GM21723 (cell line): ENCODE data around the gene ERVV-1.
"Not testable (repeated sequence)": the region's sequence is repeated elsewhere in the genome, so short reads cannot be mapped to it uniquely, and the experiment has no call there.

ENCODE experiments used
- ATAC-seq: cut with Tn5 transposase; IDR thresholded peaks from one replicate; pipeline ENCODE4 v1.9.1; 2021; ENCODE audit warnings: mild to moderate bottlenecking, moderate library complexity; ENCODE audit not compliant: unreplicated experiment

The ERVV-1 gene

GRCh38 chr19:53013621-53014020 is at the start of gene ERVV-1:
ERVV-1 (plus strand) TSS chr19:53013921; CDS start chr19:53014091, 170 bp downstream.
- ATAC-seq, result no peak

- ATAC-seq, result no peak
Measured at GRCh38 chr19:52967772-52968171, 45.9 kb upstream of the ERVV-1 start.

GRCh38 chr19:52981329-52981728 is 32.4 kb upstream of the ERVV-1 start:
- no peak for ATAC-seq

- ATAC-seq, result not testable (repeated sequence)
Measured at GRCh38 chr19:52983167-52983566, 30.6 kb upstream of the ERVV-1 start.

GRCh38 chr19:52987221-52987620 is 26.5 kb upstream of the ERVV-1 start:
- no peak for ATAC-seq

- no peak for ATAC-seq
Measured at GRCh38 chr19:52988506-52988905, 25.2 kb upstream of the ERVV-1 start.

- ATAC-seq, result no peak
Measured at GRCh38 chr19:52990759-52991418, 22.8 kb upstream of the ERVV-1 start.

- no peak for ATAC-seq
Measured at GRCh38 chr19:52991484-52991883, 22.2 kb upstream of the ERVV-1 start.

- no peak for ATAC-seq
Measured at GRCh38 chr19:52992109-52993004, 21.4 kb upstream of the ERVV-1 start.

- ATAC-seq, result no peak
Measured at GRCh38 chr19:52993342-52994178, 20.2 kb upstream of the ERVV-1 start.

GRCh38 chr19:52995711-52996110 is 18.0 kb upstream of the ERVV-1 start:
- ATAC-seq, result no peak

GRCh38 chr19:52997975-52998374 is 15.7 kb upstream of the ERVV-1 start:
- no peak for ATAC-seq

- no peak for ATAC-seq
Measured at GRCh38 chr19:53002479-53002878, 11.2 kb upstream of the ERVV-1 start.

- no peak for ATAC-seq
Measured at GRCh38 chr19:53004242-53004641, 9.5 kb upstream of the ERVV-1 start.

- no peak for ATAC-seq
Measured at GRCh38 chr19:53007200-53007599, 6.5 kb upstream of the ERVV-1 start.

GRCh38 chr19:53007606-53008005 is 6.1 kb upstream of the ERVV-1 start:
- no peak for ATAC-seq

GRCh38 chr19:53008061-53008778 is 5.5 kb upstream of the ERVV-1 start:
- ATAC-seq, result no peak

- no peak for ATAC-seq
Measured at GRCh38 chr19:53010494-53010893, 3.2 kb upstream of the ERVV-1 start.

GRCh38 chr19:53012006-53012405 is 1.7 kb upstream of the ERVV-1 start:
- no peak for ATAC-seq

GRCh38 chr19:53015159-53015558 is 1.4 kb downstream of the ERVV-1 start:
- no peak for ATAC-seq

GRCh38 chr19:53015730-53016129 is 2.0 kb downstream of the ERVV-1 start:
- no peak for ATAC-seq
